NCI-H82 (cell line): ENCODE results near the gene SFXN1.
A peak's percentile ranks its signal among the peaks of the same experiment; 100 is the strongest.
"Not testable (repeated sequence)": the region's sequence is repeated elsewhere in the genome, so short reads cannot be mapped to it uniquely, and the experiment has no call there.

Experiments
- DNase-seq: peaks from one replicate; lab custom pipeline; 2025; lab: John Stamatoyannopoulos, UW

The SFXN1 gene

GRCh38 chr5:175494264-175495183 is 16.2 kb downstream of the SFXN1 start:
- no peak for DNase-seq

- DNase-seq = no peak
These were observed 23.4 kb downstream of the SFXN1 start for GRCh38 chr5:175501759-175502158.

DNA sequence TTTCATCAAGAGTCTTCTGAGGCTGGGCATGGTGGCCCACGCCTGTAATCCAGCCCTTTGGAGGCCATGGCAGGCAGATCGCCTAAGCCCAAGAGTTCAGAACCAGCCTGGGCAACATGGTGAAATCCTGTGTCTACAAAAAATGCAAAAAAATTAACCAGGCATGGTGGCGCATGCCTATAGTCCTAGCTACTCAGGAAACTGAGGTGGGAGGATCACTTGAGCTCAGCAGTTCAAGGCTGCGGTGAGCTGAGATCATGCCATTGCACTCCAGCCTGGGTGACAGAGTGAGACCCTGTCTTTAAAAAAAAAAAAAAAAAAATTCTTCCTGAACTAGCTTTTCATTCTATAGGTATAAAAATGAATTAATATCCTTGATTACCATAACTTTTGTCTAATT is 29.3 kb downstream of the SFXN1 start:
- not testable (repeated sequence) for DNase-seq

DNA sequence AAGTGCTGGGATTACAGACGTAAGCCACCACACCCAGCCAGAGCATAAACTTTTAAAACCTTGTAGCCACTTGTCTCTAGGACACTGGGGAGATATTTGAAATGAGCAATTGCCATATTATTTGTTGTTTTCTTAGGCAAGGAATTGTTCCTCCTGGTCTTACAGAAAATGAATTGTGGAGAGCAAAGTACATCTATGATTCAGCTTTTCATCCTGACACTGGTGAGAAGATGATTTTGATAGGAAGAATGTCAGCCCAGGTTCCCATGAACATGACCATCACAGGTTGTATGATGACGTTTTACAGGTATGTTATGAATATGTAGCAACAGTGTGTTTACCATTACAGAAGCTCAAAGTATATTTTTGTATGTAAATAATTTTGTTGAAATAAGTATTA is 30.5 kb downstream of the SFXN1 start:
- DNase-seq = no peak

GRCh38 chr5:175513297-175513696 is 34.9 kb downstream of the SFXN1 start:
- DNase-seq = no peak

DNA sequence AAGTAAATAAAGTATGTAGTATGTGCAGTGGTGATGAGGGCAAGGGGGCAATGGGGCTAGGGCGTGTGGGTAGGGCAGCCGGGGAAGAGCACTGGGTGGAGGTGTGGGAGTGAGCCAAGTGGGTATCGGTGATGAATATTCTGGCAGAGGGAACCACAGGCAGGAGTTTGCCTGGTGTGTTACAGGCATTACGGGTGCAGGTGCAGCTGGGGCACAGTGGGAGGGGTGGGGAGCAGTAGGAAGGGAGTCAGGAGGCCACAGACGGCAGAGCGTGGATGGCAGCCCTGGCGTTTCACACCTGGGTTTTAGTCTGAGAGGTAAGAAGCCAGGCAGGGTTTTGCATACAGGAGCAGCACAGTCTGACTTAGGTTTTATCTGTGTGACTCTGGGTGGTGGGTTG is 35.4 kb downstream of the SFXN1 start:
- DNase-seq = no peak

GRCh38 chr5:175516933-175517823 is 38.8 kb downstream of the SFXN1 start:
- no peak for DNase-seq

DNA sequence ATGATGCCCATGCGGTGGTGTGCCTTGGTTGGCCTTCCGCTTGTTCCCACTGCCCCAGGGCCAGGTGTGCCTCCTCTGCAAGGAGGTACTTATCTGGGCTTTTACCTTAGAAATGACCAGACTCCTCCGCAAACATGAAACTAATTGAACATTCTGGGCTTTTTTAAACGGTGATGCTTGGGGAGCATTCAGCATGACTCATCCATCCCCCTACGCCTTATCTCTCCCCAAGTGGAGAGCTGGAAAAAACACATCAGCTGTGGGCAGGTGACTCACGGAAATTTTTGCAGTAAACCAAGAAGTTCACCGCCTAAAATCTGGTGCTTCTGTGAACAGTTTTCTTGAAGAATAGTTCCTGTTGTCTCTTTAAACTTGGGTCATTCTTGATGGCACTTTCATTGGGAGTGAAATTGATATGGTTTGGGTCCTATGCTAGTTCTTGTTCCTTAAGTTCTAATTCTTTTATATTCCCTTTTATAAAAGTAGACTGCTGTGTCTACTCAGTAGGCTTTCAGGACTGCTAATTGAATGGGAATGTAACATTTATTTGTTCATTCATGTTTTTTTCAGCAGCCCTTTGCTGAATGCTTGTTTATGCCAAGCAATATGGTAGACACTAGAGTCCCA is 39.6 kb downstream of the SFXN1 start:
- no peak for DNase-seq

DNA sequence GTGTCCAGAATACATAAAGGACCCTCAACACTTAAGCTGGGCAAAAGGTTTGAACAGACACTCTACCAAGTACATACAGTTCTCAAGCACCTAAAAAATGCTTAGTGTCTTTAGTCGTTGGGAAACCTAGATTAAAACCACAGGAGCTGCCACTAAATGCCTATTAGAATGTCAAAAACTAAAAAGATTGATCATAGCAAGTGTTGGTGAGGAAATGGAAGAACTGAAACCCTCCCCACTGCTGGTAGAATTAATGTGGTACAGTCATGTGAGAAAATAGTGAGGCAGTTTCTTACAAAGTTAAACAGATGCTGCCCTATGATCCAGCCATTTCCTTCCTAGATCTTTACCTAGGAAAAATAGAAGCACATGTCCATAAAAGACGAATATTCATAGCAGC is 40.6 kb downstream of the SFXN1 start:
- no peak for DNase-seq

DNA sequence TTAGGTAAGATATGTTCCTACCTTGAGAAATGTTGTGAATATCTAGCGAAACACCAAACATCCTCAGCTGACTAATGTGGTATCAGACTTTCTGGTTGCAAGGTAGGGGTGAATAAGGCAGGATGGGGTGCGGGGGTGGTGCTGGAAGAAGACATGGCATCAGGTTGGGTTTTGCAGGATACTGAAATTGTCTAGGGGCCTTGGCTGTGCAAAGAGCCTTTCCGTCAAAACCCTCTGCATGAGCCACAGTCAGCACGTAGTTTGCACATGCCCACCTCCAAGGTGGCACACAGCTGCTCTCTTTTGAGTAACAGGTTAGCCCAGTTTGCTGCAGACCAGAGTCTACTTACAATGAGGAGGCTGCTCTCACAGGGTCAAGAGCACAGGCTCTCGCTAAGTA is 42.0 kb downstream of the SFXN1 start:
- DNase-seq = no peak

GRCh38 chr5:175520873-175521272 is 42.5 kb downstream of the SFXN1 start:
- DNase-seq = no peak

GRCh38 chr5:175521313-175521833 is 43.0 kb downstream of the SFXN1 start:
- no peak for DNase-seq

DNA sequence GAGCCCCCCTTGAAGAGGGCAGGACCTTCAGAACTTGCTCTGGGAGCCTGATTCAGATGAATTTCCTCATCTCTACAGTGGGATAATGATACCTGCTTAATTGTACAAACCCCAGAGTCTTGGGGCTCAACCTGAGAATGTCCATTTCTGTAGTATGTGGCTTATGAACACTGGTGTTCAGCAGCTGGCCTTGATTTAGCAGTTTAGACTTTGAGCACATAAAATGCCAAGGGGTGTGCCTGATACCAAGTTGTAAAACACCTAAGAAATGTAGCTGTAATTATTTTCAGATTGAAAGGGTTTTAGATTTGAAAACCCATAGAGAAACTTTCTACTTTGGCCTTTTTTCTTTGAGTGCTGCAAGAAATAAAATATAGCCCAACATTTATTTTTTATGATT is 44.9 kb downstream of the SFXN1 start:
- no peak for DNase-seq

GRCh38 chr5:175524211-175524610 is 45.9 kb downstream of the SFXN1 start:
- no peak for DNase-seq

GRCh38 chr5:175526691-175527090 is 48.3 kb downstream of the SFXN1 start:
- DNase-seq = no peak

GRCh38 chr5:175531361-175531760 is 53.0 kb downstream of the SFXN1 start:
- no peak for DNase-seq

DNA sequence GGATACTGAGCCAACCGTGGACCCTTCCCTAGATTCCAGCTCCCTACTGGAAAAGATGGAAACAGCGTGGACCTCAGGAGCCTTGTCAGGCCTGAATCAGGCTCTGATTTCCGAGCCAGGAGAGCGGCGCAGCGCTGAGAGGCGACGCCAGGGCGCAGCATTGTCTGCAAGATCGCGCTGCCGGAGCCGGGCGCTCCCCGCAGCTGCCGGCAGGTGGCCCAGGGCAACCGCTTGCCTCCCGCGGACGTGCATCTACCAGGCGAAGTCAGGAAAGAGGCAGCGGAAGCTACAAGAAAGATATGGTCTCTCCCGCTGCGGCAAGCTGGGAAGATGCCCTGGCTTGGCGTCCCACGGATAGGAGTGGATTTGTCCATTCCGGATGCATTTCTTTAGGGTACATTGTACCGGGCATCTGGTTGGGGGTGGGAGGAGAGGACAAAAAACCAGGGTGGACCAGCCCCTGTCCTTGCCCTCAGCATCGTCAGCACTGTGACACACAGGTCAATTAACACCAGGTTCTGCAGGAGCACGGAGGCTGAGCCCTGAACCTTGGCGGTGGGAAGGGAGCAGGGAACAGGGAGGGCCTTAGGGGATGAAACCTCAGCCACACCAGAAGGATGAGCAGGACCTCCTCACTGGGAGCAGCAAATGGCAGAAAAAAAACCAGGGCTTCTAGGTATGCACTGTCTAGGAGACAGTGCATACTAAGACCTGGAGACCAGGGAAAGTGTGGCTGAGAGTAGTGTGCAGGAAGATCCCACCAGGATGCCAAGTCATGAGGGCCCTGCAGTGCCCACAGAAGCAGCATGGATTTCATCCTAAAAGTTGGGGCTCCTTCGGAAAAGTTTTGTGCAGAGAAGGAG is 55.9 kb downstream of the SFXN1 start:
- peak; percentile 87 for DNase-seq

- not testable (repeated sequence) for DNase-seq
These were observed 57.0 kb downstream of the SFXN1 start for GRCh38 chr5:175535331-175535730.

DNA sequence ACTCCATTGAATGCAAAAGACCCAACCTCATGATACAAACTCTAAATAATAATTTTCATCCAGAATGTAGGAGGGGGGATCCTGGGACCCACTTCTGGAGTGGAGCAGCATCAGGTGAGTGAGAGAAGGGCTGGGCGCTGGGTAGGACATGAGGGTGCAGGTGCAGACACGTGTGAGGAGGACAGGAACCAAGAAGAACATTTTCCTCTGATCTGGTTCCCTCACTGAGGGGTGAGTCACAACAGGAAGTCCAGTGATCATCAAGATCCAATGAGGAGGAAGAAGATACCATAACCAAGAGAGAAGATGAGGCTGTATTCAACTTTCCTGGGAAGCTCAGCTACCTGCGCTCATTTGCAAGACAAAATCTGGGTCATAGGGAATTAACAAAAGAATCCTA is 57.4 kb downstream of the SFXN1 start:
- no peak for DNase-seq

DNA sequence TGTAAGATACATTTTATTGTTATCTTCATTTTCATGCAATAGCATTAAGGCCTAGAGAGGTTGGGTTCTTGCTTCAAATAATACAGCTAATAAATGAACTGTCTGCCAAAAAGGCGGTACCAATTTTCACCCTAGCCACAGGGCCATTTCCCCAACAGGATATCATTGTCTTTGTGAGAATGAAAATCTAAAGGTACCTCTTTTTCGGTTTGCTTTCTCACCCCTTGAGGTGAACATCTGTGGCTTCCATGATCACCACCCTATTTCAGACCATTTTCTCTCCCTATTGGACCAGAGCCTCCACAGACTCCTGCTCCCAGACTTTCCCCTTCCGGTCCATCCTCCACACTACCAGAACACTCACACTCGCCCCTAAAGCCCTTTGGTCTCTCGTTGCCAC is 60.2 kb downstream of the SFXN1 start:
- no peak for DNase-seq

DNA sequence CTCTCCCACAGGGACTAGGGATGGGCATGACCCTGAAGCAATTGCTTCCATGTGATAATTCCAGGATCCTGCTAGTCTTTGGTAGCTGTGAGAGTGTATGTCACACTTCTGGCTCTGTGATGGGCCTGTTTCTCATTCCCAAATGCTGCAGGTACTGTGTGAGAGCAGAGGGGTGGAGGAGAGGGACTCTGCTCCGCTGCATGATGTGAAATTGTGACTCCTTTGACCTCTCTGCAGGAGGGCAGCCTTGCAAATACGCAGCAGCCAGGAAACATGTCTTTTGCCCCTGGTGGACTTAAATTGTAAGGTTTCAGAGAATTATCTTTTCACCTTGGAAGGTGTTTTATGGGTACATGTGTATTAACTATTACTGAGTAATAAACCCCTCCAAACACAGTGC is 61.6 kb downstream of the SFXN1 start:
- DNase-seq = no peak
